ENCODE measurements around the gene MKNK1. TPM values are rescaled to one million over a fixed set of nuclear protein-coding genes. Genes with fewer than 3 reads are reported as not detected.
A peak's percentile ranks its signal among the peaks of the same experiment; 100 is the strongest.

Gene MKNK1
- total RNA-seq, 1 experiment from 2014 or later: 22.7 TPM

DNA sequence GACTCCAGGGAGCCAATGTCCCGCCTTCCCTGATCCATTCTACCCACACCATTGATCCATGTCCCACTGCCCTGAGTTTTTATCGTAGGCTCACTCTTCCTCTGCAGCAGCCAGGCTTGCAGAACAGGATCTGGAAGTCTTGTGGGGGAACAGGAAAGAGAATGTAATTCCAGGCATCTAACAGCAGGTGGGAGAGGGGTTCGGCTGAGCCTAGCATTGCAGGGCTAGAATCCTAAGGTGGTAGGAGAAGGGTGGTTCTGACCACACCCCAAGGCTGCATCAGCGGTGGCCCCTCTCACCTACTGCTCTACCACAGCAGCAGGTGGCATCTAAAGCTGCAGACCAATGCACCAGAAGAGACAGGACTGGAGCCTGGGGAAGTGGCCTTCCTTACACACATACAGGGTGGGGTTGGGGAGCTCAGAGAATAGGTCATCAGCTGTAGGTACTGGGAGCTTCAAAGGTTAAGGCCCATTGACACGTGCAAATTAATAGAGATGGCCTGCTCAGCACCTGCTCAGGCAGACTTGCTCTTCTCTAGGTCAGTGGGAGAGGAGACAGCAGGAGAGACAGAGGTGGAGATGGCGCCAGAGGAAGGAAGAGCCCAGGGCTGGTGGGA lies 73.2 kb downstream of the MKNK1 start:
- Histone ChIP-seq H3K4me1 (no peaks in the 10 kb centered on the region), H3K4me3 (ENCODE audit: low read depth, low read length) (no peak overlapping the region), H3K36me3 (ENCODE audit: control insufficient read depth, insufficient read depth, low read length) (no peaks in the 10 kb centered on the region), H3K9me3 (no peaks in the 10 kb centered on the region), H3K27me3 (replicated peaks; ENCODE audit: control insufficient read depth, insufficient read depth, low read length) (no peaks in the 10 kb centered on the region; the same call in 1 of the 2 replicates)
- Mint-ChIP-seq H3K27me3 (ENCODE audit: insufficient read depth, unreplicated experiment) (peaks cover 11% of the 10 kb centered on the region), H3K27ac (ENCODE audit: unreplicated experiment) (no peak overlapping the region), H3K9me3 (ENCODE audit: unreplicated experiment) (no peaks in the 10 kb centered on the region), H3K4me1 (ENCODE audit: low read depth, unreplicated experiment) (peaks cover 6% of the 10 kb centered on the region), H3K4me3 (ENCODE audit: unreplicated experiment) (no peak overlapping the region), H3K36me3 (ENCODE audit: insufficient read depth, unreplicated experiment) (peaks cover 6% of the 10 kb centered on the region)
- no TSS peak for BruUV-seq (replicated peaks)
- peak; percentile 36 to 51 for DNase-seq
- POLR2A ChIA-PET: no interaction called here
- TF ChIP-seq, protein P1, sequence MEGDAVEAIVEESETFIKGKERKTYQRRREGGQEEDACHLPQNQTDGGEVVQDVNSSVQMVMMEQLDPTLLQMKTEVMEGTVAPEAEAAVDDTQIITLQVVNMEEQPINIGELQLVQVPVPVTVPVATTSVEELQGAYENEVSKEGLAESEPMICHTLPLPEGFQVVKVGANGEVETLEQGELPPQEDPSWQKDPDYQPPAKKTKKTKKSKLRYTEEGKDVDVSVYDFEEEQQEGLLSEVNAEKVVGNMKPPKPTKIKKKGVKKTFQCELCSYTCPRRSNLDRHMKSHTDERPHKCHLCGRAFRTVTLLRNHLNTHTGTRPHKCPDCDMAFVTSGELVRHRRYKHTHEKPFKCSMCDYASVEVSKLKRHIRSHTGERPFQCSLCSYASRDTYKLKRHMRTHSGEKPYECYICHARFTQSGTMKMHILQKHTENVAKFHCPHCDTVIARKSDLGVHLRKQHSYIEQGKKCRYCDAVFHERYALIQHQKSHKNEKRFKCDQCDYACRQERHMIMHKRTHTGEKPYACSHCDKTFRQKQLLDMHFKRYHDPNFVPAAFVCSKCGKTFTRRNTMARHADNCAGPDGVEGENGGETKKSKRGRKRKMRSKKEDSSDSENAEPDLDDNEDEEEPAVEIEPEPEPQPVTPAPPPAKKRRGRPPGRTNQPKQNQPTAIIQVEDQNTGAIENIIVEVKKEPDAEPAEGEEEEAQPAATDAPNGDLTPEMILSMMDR (IDR thresholded peaks at IDR 0.05; ENCODE audit: insufficient read depth in 1 of 2, low read depth in 1 of 2, low read length in 1 of 2, severe bottlenecking in 1 of 2, unreplicated experiment in 1 of 2): peak; percentile 31 to 38
- intact Hi-C loops (cut with micrococcal nuclease; ENCODE audit: unreplicated experiment): no loop called here
- CTCF ChIA-PET: interaction anchor here (1.2 to 1.8 kb wide), 3 partner anchors 84 to 194 kb away, joined by 4 to 7 read pairs (median 5); no protein-coding TSS in a partner anchor

DNA sequence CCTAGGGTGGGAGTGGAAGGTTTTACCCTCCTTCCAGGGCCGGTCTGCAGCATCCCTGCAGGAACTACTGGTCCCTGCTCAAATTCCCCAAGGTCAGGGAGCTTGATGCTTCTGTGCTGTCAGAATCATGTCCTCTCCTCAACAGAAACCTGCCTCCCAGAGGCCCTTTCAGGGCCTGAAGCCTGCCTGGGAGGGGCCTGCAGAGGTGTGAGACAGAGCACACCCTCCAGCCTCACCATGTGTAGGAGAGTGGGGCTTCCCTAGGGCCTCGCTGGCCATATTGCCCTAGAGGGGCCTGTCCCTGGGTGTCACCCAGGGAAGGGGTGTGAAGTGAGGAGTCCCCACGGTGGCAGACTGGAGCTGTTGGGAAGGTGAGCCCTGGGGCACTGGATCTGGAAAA lies 73.8 kb downstream of the MKNK1 start:
- Histone ChIP-seq H3K27me3 (replicated peaks; ENCODE audit: control insufficient read depth, insufficient read depth, low read length) (no peaks in the 10 kb centered on the region; the same call in 1 of the 2 replicates), H3K4me1 (no peaks in the 10 kb centered on the region), H3K9me3 (no peaks in the 10 kb centered on the region), H3K36me3 (ENCODE audit: control insufficient read depth, insufficient read depth, low read length) (no peaks in the 10 kb centered on the region), H3K4me3 (ENCODE audit: low read depth, low read length) (no peak overlapping the region)
- DNase-seq: no peak
- Mint-ChIP-seq H3K27me3 (ENCODE audit: insufficient read depth, unreplicated experiment) (peaks cover 11% of the 10 kb centered on the region), H3K9me3 (ENCODE audit: unreplicated experiment) (no peaks in the 10 kb centered on the region), H3K36me3 (ENCODE audit: insufficient read depth, unreplicated experiment) (peaks cover 6% of the 10 kb centered on the region), H3K4me1 (ENCODE audit: low read depth, unreplicated experiment) (peaks cover 6% of the 10 kb centered on the region), H3K27ac (ENCODE audit: unreplicated experiment) (no peak overlapping the region), H3K4me3 (ENCODE audit: unreplicated experiment) (no peak overlapping the region)
- intact Hi-C loops (cut with micrococcal nuclease; ENCODE audit: unreplicated experiment): no loop called here
- CTCF ChIA-PET: interaction anchor here (1.2 to 1.8 kb wide), 4 partner anchors 84 to 195 kb away, joined by 4 to 7 read pairs (median 6); no protein-coding TSS in a partner anchor
- TF ChIP-seq, protein P1 (IDR thresholded peaks at IDR 0.05; ENCODE audit: insufficient read depth in 1 of 2, low read depth in 1 of 2, low read length in 1 of 2, severe bottlenecking in 1 of 2, unreplicated experiment in 1 of 2): no peak
- BruUV-seq (replicated peaks): no TSS peak
- POLR2A ChIA-PET: no interaction called here

DNA sequence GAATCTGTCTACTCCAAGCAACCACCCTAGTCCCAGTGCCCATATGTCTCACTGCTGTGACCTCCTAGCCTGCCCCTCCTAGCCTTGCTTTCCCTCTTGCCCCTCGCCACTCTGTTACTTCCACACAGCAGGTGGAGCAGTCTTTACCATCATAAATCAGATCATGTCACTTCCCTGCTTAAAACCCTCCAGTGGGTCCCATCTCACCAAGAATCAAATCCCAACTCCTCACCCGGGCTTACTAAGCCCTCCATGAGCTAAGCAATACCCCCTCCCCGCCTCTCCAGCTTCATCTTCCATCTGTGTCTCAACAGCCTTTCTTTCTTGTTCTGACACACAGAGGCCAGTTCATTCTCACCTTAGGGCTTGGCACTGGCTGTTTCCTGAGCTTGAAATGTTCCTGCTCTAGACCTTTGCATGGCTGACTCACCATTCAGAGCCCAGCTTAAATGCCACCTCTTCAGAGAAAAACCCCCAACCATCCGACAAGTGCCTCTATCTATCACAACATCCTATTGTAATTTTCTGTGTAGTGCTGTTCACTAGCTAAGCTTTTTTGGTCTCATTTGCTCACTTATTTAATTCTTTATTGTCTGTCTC lies 74.9 kb downstream of the MKNK1 start:
- no peak overlapping the region for H3K4me3 Mint-ChIP-seq (ENCODE audit: unreplicated experiment)
- peaks cover 6% of the 10 kb centered on the region for H3K4me1 Mint-ChIP-seq (ENCODE audit: low read depth, unreplicated experiment)
- H3K9me3 Mint-ChIP-seq (ENCODE audit: unreplicated experiment): no peaks in the 10 kb centered on the region
- Histone ChIP-seq H3K4me1 (no peaks in the 10 kb centered on the region), H3K27me3 (replicated peaks; ENCODE audit: control insufficient read depth, insufficient read depth, low read length) (no peaks in the 10 kb centered on the region; the same call in 1 of the 2 replicates), H3K9me3 (no peaks in the 10 kb centered on the region), H3K4me3 (ENCODE audit: low read depth, low read length) (no peak overlapping the region), H3K36me3 (ENCODE audit: control insufficient read depth, insufficient read depth, low read length) (no peaks in the 10 kb centered on the region)
- intact Hi-C loops (cut with micrococcal nuclease; ENCODE audit: unreplicated experiment): no loop called here
- CTCF ChIA-PET: interaction anchor here (0.8 to 1.3 kb wide), 4 partner anchors 8 to 83 kb away, joined by 3 to 9 read pairs (median 5); no protein-coding TSS in a partner anchor
- TF ChIP-seq, protein P1 (IDR thresholded peaks at IDR 0.05; ENCODE audit: insufficient read depth in 1 of 2, low read depth in 1 of 2, low read length in 1 of 2, severe bottlenecking in 1 of 2, unreplicated experiment in 1 of 2): no peak
- H3K36me3 Mint-ChIP-seq (ENCODE audit: insufficient read depth, unreplicated experiment): peaks cover 6% of the 10 kb centered on the region
- POLR2A ChIA-PET: no interaction called here
- H3K27me3 Mint-ChIP-seq (ENCODE audit: insufficient read depth, unreplicated experiment): peaks cover 11% of the 10 kb centered on the region
- DNase-seq: no peak
- H3K27ac Mint-ChIP-seq (ENCODE audit: unreplicated experiment): no peak overlapping the region
- no TSS peak for BruUV-seq (replicated peaks)
